Vagina (tissue), 2 donors: Measurements from ENCODE around the gene RPAP2.

Experiments used
- CTCF ChIP-seq, 3 experiments: fragments of 450-650 bp in 2 of 3; fragments of 200-600 bp in 1 of 3; sonication (generic) in 1 of 3; IDR thresholded peaks; one replicate each; pipeline ENCODE4 v1.5.1; 2017 to 2019; ENCODE audit warnings: antibody characterized with exemption in 3 of 3, mild to moderate bottlenecking in 2 of 3, moderate library complexity in 2 of 3
- POLR2A ChIP-seq, 2 donors: fragments of 450-650 bp; IDR thresholded peaks; one replicate each; pipeline ENCODE4 v1.6.1; 2017; ENCODE audit warnings: antibody characterized with exemption in 2 of 2, mild to moderate bottlenecking in 2 of 2, moderate library complexity in 2 of 2
- POLR2AphosphoS5 ChIP-seq, 2 donors: sonication (generic); formaldehyde crosslinking; IDR thresholded peaks; one replicate each; pipeline ENCODE4 v1.9.0; 2017; ENCODE audit warnings: antibody characterized with exemption in 2 of 2, mild to moderate bottlenecking in 2 of 2, low read depth in 1 of 2; ENCODE audit not compliant: insufficient read depth in 1 of 2

GRCh38 chr1:92425617-92426016, 126.8 kb downstream of the RPAP2 start:
- no peak for TF ChIP-seq CTCF (IDR thresholded peaks at IDR 0.05)
- no peak for TF ChIP-seq POLR2AphosphoS5 (IDR thresholded peaks at IDR 0.05; ENCODE audit: insufficient read depth in 1 of 2, low read depth in 1 of 2)
- no peak for TF ChIP-seq POLR2A (IDR thresholded peaks at IDR 0.05)
